Gastrocnemius medialis (tissue), 4 donors: ENCODE results near the gene ADAMTSL1.

Source experiments
- POLR2A ChIP-seq, 2 donors: fragments of 450-650 bp; IDR thresholded peaks; one replicate each; pipeline ENCODE4 v1.6.1; 2017; ENCODE audit warnings: antibody characterized with exemption in 2 of 2, mild to moderate bottlenecking in 2 of 2, moderate library complexity in 2 of 2
- TF ChIP-seq, protein P1 (sequence below), 5 experiments: fragments of 450-650 bp in 3 of 5; fragments of 200-600 bp in 2 of 5; sonication (generic) in 2 of 5; IDR thresholded peaks in 4 of 5; conservative IDR thresholded peaks in 1 of 5; 1 replicate in 4 of 5; 2 replicates in 1 of 5; pipeline ENCODE4 v1.5.1; 2016 to 2019; ENCODE audit warnings: antibody characterized with exemption in 5 of 5, mild to moderate bottlenecking in 3 of 5, moderate library complexity in 3 of 5

DNA sequence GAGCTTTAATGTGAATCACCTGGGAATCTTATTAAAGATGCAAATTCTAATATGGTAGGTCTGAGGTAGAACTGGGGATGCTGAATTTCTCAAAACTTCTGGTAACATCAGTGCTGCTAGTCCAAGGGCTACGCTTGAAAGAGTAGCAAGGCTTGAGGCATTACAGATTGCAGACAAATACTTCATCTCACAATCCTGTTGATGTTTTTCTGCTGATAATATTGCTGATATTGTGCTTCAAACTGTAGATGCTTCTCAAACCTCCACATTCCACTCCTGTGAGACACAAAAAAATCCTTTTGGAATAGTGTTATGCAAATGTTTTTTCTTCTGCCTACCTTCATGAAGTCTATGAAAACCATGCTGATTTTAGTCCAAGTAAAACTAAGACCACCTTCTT is 419.5 kb downstream of the ADAMTSL1 start:
- TF ChIP-seq, protein P1, sequence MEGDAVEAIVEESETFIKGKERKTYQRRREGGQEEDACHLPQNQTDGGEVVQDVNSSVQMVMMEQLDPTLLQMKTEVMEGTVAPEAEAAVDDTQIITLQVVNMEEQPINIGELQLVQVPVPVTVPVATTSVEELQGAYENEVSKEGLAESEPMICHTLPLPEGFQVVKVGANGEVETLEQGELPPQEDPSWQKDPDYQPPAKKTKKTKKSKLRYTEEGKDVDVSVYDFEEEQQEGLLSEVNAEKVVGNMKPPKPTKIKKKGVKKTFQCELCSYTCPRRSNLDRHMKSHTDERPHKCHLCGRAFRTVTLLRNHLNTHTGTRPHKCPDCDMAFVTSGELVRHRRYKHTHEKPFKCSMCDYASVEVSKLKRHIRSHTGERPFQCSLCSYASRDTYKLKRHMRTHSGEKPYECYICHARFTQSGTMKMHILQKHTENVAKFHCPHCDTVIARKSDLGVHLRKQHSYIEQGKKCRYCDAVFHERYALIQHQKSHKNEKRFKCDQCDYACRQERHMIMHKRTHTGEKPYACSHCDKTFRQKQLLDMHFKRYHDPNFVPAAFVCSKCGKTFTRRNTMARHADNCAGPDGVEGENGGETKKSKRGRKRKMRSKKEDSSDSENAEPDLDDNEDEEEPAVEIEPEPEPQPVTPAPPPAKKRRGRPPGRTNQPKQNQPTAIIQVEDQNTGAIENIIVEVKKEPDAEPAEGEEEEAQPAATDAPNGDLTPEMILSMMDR (IDR thresholded peaks at IDR 0.05 in 4 of 5, conservative IDR thresholded peaks at IDR 0.05 in 1 of 5) = no peak
- TF ChIP-seq POLR2A (IDR thresholded peaks at IDR 0.05) = no peak
